CD4-positive, alpha-beta T cell treated with Interleukin-4 for 4 hours (primary cell): ENCODE measurements around the gene PAX1.

Source experiments
- DNase-seq: peaks from one replicate; pipeline ENCODE4 v3.0.0-alpha.2; 2020

PAX1 gene

DNA sequence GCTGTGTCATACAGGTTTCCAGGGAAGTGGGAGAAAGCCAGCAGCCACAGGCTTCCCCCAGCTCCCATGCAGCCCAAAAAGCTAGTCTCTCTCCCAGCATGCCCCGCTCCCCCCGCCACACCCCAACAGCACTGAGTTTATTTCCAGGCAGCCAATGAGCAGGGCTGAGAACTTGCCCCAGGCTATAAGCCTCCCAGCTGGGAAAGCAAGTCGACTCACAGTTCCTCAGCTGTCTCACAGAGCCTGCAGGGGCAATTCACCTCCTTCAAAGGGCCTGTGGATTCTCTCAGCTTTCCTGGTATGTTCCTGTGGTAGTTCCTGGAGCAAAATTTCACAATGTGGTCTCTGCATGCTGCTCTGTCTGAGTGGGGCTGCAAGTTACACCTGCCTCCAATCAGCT lies 34.2 kb downstream of the PAX1 start:
- no peak for DNase-seq

DNA sequence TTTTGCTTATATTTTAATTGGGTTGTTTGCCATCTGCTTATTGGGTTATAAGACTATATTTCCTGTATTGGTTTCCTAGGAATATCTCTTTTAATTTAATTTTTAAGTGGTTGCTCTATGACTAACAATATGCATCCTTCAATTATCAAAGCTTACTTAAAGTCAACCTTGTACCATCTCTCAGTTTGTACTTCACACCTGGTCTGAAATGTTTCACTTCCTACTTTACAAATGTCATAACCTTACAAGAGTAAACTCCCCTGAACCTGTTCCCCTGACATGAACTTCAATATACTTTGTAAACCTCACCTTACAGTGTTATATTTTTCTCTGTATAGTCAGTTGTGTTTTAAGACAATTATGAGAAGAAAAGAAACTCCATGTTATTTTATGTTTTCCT lies 35.8 kb downstream of the PAX1 start:
- DNase-seq = no peak

DNA sequence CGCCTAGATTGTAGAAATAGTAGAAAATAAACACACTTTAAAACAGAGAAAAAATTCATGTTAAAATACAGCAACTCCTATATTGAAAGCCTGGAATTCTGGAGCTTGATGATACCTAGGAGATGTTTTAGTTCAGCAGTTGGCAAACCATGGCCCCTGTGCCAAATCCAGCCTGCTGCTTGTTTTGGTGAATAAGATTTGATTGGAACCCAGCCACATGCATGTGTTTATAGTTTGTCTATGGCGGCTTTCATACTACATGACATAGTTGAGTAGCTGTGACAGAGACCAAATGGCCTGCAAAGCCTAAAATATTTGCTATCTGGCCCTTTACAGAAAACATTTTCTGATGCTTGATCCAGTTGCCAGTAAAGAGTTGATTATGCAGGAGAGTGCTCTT lies 57.2 kb downstream of the PAX1 start:
- no peak for DNase-seq

DNA sequence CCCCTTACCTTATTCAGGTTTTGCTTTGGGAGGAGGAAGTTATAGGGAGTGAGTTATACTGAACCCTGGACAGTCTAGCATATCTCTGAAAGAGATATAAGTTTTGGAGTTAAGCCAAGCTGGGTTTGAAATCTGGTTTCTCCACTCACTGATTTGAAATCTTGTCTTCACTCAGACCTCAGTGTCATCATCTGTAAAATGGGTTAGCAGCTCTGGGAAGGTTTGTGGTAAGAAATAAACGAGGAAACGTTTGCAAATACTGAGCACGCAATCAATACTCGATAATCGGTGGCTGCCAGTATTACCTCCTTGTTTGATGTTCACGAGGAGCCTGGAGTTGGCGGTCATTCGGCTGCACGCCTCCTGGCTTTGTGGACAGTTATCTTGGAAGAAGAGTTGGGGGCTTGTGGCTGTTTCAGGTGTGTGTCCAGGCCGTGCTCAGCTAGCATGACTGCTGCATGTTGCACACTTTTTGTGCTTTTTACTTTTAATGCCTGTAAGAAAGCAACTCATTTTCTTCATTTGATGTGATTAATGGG lies 61.8 kb downstream of the PAX1 start:
- no peak for DNase-seq

DNA sequence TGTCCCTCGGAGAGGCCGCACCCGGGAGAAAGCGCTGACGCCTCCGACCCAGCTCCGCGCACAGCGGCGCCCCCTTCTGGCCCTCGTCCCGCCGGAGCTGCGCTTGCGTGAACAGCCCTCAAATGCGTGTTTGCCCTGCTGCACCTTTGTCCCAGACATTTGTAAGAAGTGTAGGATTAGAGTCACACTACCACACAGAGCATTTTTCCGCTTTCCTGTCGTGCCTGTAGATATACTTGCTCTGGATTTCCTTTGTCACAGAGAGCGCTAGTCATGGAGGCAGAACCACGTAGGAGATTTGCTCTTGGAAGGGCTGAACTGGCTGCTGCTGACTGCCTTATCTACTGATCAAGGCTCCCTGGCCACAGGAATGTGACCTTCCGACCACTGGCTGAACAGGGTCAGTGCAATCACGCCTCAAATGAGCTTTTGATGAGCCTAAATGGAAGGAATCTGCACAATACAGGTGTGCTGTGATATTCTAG lies 62.3 kb downstream of the PAX1 start:
- DNase-seq = no peak
